Inferior parietal cortex (tissue), 1 donor: ENCODE measurements around the gene CCNY.

Experiments used
- DNase-seq: peaks from one replicate; pipeline ENCODE4 v3.0.0-alpha.2; 2016; ENCODE audit errors: extremely low spot score

CCNY gene

GRCh38 chr10:35426657-35427056 lies 90.3 kb downstream of the CCNY start:
- peak; percentile 63 for DNase-seq

- DNase-seq: no peak
Observed at GRCh38 chr10:35427543-35427942, 91.2 kb downstream of the CCNY start.

- no peak for DNase-seq
Observed at GRCh38 chr10:35428521-35428920, 92.2 kb downstream of the CCNY start.

GRCh38 chr10:35432781-35433338 lies 96.6 kb downstream of the CCNY start:
- DNase-seq: no peak

- DNase-seq: no peak
Observed at GRCh38 chr10:35433851-35434426, 97.6 kb downstream of the CCNY start.

GRCh38 chr10:35434533-35434932 lies 98.2 kb downstream of the CCNY start:
- no peak for DNase-seq

- no peak for DNase-seq
Observed at GRCh38 chr10:35435824-35436223, 99.5 kb downstream of the CCNY start.

- no peak for DNase-seq
Observed at GRCh38 chr10:35437829-35438228, 101.5 kb downstream of the CCNY start.

GRCh38 chr10:35438718-35439571 lies 102.6 kb downstream of the CCNY start:
- DNase-seq: no peak

GRCh38 chr10:35440016-35440415 lies 103.7 kb downstream of the CCNY start:
- no peak for DNase-seq

- no peak for DNase-seq
Observed at GRCh38 chr10:35442028-35442427, 105.7 kb downstream of the CCNY start.

- DNase-seq: no peak
Observed at GRCh38 chr10:35442592-35442991, 106.3 kb downstream of the CCNY start.

GRCh38 chr10:35443858-35444257 lies 107.5 kb downstream of the CCNY start:
- no peak for DNase-seq

GRCh38 chr10:35445150-35445884 lies 109.0 kb downstream of the CCNY start:
- no peak for DNase-seq

- no peak for DNase-seq
Observed at GRCh38 chr10:35446439-35446838, 110.1 kb downstream of the CCNY start.

GRCh38 chr10:35447693-35448407 lies 111.5 kb downstream of the CCNY start:
- DNase-seq: no peak

GRCh38 chr10:35448687-35449662 lies 112.7 kb downstream of the CCNY start:
- no peak for DNase-seq

GRCh38 chr10:35449944-35450343 lies 113.6 kb downstream of the CCNY start:
- no peak for DNase-seq

GRCh38 chr10:35451151-35452016 lies 115.1 kb downstream of the CCNY start:
- DNase-seq: no peak

- DNase-seq: no peak
Observed at GRCh38 chr10:35452171-35452570, 115.9 kb downstream of the CCNY start.
